ENCODE measurements around the gene WDR49.
"Not testable (repeated sequence)": the region's sequence is repeated elsewhere in the genome, so short reads cannot be mapped to it uniquely, and the experiment has no call there.

Gene WDR49

DNA sequence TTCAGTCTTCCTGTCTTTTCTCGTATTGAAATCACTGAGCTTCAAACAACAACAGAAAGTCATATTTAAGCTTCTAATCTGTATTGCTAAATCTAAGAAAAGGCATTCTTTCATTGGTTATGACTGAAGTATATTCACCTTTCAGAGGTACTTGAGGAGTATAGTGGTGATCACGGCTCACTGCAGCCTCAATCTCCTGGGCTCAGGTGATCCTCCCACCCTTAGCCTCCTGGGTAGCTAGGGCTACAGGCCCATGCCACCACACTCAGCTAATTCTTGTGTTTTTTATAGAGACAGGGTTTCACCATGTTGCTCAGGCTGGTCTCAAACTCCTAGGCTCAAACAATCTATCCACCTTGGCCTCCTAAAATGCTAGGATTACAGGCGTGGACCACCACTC lies 38.7 kb downstream of the WDR49 start:
- DNase-seq (ENCODE audit: low read depth, low spot score), result no peak

GRCh38 chr3:167614196-167614595 lies 39.5 kb downstream of the WDR49 start:
- not testable (repeated sequence) for DNase-seq (ENCODE audit: low read depth, low spot score)

GRCh38 chr3:167611718-167612117 lies 42.0 kb downstream of the WDR49 start:
- no peak for DNase-seq (ENCODE audit: low read depth, low spot score)

DNA sequence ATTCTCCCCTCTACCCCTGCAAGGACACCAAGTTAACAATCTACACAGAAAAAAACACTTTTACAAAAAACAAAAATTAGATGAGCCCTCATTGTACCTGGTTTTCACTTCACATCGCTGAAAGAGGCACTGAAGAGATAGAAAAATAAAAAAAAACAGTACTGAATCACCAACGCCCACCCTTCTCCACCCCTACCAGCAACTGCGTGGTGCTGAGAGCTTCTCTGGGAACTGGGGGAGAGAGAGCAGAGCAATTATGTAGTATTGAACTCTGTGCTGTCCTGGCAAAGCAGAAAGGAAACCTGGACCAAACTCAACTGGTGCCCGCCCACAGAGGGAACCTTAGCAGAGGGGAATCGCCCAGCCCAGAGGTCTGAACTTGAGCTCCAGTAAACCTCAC lies 44.6 kb downstream of the WDR49 start:
- no peak for DNase-seq (ENCODE audit: low read depth, low spot score)

DNA sequence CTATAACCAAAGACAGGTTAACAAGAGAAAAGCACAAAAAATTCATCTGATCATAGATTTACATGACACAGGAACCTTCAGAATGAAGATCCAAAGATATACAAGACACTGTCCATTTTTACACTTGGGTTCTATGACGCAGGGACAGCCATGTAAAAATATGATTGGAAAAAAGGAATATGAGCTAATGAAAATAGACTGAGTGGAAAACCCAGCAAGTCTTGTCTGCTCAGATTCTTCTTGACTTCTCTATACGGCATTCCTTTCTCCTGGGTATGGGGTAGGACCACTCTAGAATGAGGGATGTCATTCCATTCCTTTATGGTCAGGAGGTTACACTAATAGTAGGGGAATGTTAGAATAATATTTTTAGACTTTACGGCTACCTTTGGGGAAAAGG lies 46.9 kb downstream of the WDR49 start:
- no peak for DNase-seq (ENCODE audit: low read depth, low spot score)

- no peak for DNase-seq (ENCODE audit: low read depth, low spot score)
These were observed 47.9 kb downstream of the WDR49 start for GRCh38 chr3:167605871-167606270.

- no peak for DNase-seq (ENCODE audit: low read depth, low spot score)
These were observed 51.7 kb downstream of the WDR49 start for GRCh38 chr3:167602041-167602440.

- no peak for DNase-seq (ENCODE audit: low read depth, low spot score)
These were observed 66.1 kb downstream of the WDR49 start for GRCh38 chr3:167587651-167588050.

DNA sequence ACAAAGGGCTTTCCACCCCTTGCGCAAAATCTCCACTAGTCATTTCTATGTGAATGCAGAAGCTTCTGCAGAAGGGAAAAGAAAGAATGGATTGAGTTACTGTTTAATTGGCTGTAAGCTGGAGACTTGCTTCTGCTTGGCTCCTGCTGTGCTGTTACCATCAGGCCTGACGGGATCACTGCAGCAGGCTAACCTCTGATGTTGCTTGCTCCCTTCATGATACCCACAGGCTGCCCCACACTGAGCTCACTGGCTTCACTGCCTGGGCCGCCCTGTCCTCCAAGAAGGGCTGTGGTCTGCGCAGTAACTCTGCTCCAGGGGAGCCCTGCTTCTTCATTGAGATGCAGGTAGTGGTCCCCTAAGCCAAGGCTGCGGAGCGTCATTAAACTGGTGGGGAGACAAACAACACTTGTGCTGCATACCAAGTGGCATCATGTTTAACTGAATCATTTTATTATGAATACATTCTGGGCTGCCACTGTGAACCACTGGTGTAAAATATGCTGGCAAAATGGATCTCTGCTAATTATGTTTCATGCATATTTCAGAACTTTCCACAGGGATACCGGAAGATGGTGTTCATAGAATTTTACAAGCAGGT lies 78.6 kb downstream of the WDR49 start:
- DNase-seq (ENCODE audit: low read depth, low spot score), result no peak

DNA sequence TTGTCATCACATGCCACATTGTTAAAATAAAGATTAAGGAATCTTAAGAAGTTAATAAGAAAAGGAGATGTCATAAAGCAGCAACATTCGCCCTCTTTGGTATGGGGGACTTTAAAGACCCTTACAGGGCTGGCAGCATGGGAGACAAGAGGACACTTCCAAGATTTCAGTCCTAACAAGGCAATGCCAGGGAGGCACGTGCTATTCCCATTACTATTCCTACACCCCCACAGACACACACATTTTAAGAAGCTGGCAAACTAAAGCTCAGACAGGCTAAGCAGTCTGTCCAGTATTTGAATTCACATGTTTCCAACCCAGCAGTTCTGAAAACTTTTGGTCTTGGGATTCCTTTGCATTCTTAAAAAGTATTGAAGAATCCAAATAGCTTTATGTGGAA lies 80.8 kb downstream of the WDR49 start:
- DNase-seq (ENCODE audit: low read depth, low spot score), result no peak

DNA sequence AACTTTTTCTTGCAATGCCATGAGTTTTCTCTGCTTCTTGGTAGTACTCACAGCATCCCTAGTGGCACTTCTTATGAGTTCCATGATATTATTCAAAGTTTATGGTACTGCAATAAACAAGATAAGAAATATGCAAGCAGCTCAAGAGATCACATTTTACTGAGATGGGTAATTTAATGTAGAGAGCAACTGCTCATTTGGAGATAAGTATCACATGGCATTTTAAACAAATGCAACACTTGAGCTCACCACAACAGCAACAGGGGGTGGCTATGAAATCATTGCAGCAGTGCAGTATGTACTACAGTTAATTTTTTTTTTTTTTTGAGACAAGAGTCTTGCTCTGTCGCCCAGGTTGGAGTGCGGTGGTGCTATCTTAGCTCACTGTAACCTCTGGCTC lies 85.1 kb downstream of the WDR49 start:
- no peak for DNase-seq (ENCODE audit: low read depth, low spot score)

DNA sequence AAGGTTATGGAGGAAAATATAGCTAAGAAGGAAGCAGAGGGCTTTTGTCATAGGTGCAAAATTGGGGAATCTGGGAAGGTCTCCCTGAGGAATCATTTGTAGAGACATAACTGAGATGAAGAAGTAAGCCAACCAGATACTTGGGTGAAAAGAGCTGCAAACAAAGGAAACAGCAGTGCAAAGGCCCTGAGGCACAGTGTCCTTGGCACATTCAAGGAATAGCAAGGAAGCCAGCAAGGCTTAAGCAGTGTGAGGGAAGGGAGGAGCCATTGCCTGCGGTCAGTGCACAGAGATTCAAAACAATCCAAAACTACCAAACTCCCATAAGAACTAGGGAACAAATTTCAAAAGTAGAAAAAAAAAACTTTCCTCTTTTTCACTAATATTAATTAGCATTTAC lies 88.3 kb downstream of the WDR49 start:
- DNase-seq (ENCODE audit: low read depth, low spot score), result no peak

- DNase-seq (ENCODE audit: low read depth, low spot score), result no peak
These were observed 89.1 kb downstream of the WDR49 start for GRCh38 chr3:167564612-167565011.

- DNase-seq (ENCODE audit: low read depth, low spot score), result no peak
These were observed 93.8 kb downstream of the WDR49 start for GRCh38 chr3:167559924-167560323.

DNA sequence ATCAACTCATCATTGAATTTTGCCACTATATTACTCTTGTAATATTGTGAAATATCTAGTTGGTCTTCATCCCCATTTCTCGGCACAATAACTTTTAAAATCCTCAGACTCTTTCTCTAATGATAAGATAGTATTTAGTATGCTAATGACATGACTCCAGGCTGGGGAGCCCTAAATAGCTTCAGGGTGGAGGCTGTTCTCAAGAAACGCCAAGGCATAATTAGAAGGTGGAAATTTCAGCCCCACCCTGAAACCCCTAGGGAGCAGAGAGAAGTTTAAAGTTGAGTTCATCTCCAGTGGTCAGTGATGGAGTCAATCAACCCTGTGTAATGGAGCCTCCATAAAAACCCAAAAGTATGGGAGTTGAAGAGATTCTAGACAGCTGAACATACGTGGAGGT lies 98.8 kb downstream of the WDR49 start:
- no peak for DNase-seq (ENCODE audit: low read depth, low spot score)

- no peak for DNase-seq (ENCODE audit: low read depth, low spot score)
These were observed 115.7 kb downstream of the WDR49 start for GRCh38 chr3:167538081-167538480.

DNA sequence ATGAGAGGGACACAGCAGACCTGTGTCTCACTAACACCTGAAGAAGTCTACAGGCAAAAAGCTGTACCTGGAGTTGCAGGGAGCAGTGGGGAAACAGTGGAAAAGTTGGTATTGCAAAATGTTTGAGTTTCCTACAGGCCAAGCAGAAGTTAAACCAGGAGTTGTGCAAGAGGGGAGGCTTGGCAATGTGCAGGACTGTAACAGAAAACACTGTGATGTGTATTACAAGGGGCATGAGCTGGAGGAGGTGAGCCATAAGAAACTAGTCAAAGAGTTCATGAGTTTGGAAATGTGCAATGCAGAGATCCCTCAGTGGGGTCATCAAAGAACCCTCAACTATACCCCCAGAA lies 132.8 kb downstream of the WDR49 start:
- no peak for DNase-seq (ENCODE audit: low read depth, low spot score)

GRCh38 chr3:167520266-167521005 lies 133.3 kb downstream of the WDR49 start:
- no peak for DNase-seq (ENCODE audit: low read depth, low spot score)

- no peak for DNase-seq (ENCODE audit: low read depth, low spot score)
These were observed 145.8 kb downstream of the WDR49 start for GRCh38 chr3:167507954-167508353.

- no peak for DNase-seq (ENCODE audit: low read depth, low spot score)
These were observed 151.3 kb downstream of the WDR49 start for GRCh38 chr3:167502401-167502800.

DNA sequence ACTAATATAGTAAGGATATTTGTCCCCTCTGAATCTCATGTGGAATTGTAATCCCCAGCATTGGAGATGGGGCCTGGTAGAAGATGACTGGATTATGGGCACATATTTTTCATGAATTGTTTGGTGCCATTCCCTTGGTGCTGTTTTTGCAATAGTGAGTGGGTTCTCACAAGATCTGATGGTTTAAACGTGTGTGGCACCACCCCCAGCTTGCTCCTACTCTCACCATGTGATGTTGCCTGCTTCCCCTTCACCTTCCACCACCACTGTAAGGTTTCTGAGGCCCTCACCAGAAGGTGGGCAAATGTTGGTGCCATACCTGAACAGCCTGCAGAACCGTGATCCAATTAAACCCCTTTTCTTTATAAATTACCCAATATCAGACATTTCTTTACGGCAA lies 151.8 kb downstream of the WDR49 start:
- DNase-seq (ENCODE audit: low read depth, low spot score), result no peak

DNA sequence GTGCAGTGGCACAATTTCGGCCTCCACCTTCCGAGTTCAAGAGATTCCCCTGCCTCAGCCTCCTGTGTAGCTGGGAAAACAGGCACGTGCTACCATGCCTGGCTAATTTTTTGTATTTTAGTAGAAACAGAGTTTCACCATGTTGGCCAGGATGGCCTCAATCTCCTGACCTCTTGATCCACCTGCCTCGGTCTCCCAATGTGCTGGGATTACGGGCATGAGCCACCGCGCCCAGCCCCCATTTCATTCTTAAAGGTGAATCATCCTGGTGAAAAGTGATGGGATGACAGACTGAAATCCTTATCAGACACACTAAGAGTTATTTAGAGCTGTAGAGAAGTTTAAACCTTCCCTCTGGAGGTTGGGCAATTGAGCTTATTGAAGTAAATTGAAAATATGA lies 155.8 kb downstream of the WDR49 start:
- no peak for DNase-seq (ENCODE audit: low read depth, low spot score)

DNA sequence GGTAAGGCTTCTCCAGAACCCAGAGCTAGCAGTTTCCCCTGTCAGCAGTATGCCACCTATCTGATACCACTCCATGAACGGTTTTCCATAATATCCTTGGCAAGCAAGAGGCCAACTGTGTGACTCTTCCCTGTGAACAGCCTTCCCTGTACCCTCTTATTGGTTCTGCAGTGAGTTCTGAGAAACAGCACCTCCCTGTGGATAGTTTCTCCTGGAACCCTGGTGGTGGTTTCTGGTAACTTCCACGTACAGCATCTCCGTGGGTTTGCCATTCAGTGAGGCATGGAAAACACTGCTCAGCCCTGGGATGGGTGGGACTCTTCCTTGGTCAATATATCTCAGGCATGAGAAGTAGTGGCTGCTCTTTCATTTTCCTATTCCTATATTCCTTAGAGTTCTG lies 160.5 kb downstream of the WDR49 start:
- no peak for DNase-seq (ENCODE audit: low read depth, low spot score)

- DNase-seq (ENCODE audit: low read depth, low spot score), result no peak
These were observed 162.1 kb downstream of the WDR49 start for GRCh38 chr3:167491621-167492020.

Data from activated naive CD8-positive, alpha-beta T cell treated with anti-CD3 and anti-CD28 coated beads, Interleukin-2, amount 50 U/mL, for 16 hours (primary cell).